Inferior parietal cortex (tissue), 1 donor: Measurements from ENCODE around the gene NXPE1.

Source experiments
- DNase-seq: peaks from one replicate; pipeline ENCODE4 v3.0.0-alpha.2; 2016; ENCODE audit errors: extremely low spot score

NXPE1 gene

GRCh38 chr11:114562166-114562916, 2.7 kb upstream of the NXPE1 start:
- no peak for DNase-seq

GRCh38 chr11:114556135-114556534, 3.5 kb downstream of the NXPE1 start:
- no peak for DNase-seq

GRCh38 chr11:114553642-114554041, 6.0 kb downstream of the NXPE1 start:
- no peak for DNase-seq

- DNase-seq: no peak
These were observed 8.6 kb downstream of the NXPE1 start for GRCh38 chr11:114551060-114551459.

GRCh38 chr11:114525682-114526081, 34.0 kb downstream of the NXPE1 start:
- no peak for DNase-seq

- no peak for DNase-seq
These were observed 35.6 kb downstream of the NXPE1 start for GRCh38 chr11:114524122-114524521.

- no peak for DNase-seq
These were observed 36.9 kb downstream of the NXPE1 start for GRCh38 chr11:114522818-114523217.

GRCh38 chr11:114511538-114511937, 48.1 kb downstream of the NXPE1 start:
- no peak for DNase-seq

- DNase-seq: no peak
These were observed 48.6 kb downstream of the NXPE1 start for GRCh38 chr11:114511079-114511478.

- no peak for DNase-seq
These were observed 57.8 kb downstream of the NXPE1 start for GRCh38 chr11:114501901-114502300.

GRCh38 chr11:114499756-114500155, 59.9 kb downstream of the NXPE1 start:
- no peak for DNase-seq

GRCh38 chr11:114496915-114497314, 62.8 kb downstream of the NXPE1 start:
- no peak for DNase-seq

GRCh38 chr11:114483929-114484328, 75.8 kb downstream of the NXPE1 start:
- no peak for DNase-seq

GRCh38 chr11:114482114-114482513, 77.6 kb downstream of the NXPE1 start:
- DNase-seq: no peak

- no peak for DNase-seq
These were observed 80.3 kb downstream of the NXPE1 start for GRCh38 chr11:114479331-114479730.

GRCh38 chr11:114478768-114479167, 80.9 kb downstream of the NXPE1 start:
- DNase-seq: no peak

- DNase-seq: no peak
These were observed 81.7 kb downstream of the NXPE1 start for GRCh38 chr11:114478001-114478410.

GRCh38 chr11:114472661-114473060, 87.0 kb downstream of the NXPE1 start:
- DNase-seq: no peak
